Measurements from ENCODE around the gene SPPL3. TPM values are rescaled to one million over a fixed set of nuclear protein-coding genes. Genes with fewer than 3 reads are reported as not detected.
A peak's percentile ranks its signal among the peaks of the same experiment; 100 is the strongest.

The SPPL3 gene
- total RNA-seq, 2 experiments from 2014 or later: 19.8 to 22.2 TPM

- H3K27me3 Mint-ChIP-seq (ENCODE audit: low read depth): no peaks in the 10 kb centered on the region
- no peak overlapping the region for H3K27ac Mint-ChIP-seq
- CTCF ChIA-PET: interaction anchor here (0.6 kb wide), 1 partner anchor 24 kb away, joined by 5 read pairs; no protein-coding TSS in a partner anchor
- DNase-seq: no peak
- intact Hi-C loops (cut with micrococcal nuclease): loop anchor here (10.0 kb wide), 1 partner anchor 345 kb away; the partner anchor contains the start of gene P2RX7
- H3K4me3 Mint-ChIP-seq: no peak overlapping the region
- peaks cover 11% of the 10 kb centered on the region for H3K4me1 Mint-ChIP-seq (ENCODE audit: low read depth)
- peaks cover 7% of the 10 kb centered on the region for H3K9me3 Mint-ChIP-seq
- H3K36me3 Mint-ChIP-seq (ENCODE audit: low read depth): peaks cover 11% of the 10 kb centered on the region
These were observed 114.0 kb downstream of the SPPL3 start for GRCh38 chr12:120790114-120790513.

- H3K9me3 Mint-ChIP-seq: no peaks in the 10 kb centered on the region
- H3K4me3 Mint-ChIP-seq: no peak overlapping the region
- H3K27ac Mint-ChIP-seq: no peak overlapping the region
- CTCF ChIA-PET: no interaction called here
- intact Hi-C loops (cut with micrococcal nuclease): no loop called here
- no peak for DNase-seq
- peaks cover 24% of the 10 kb centered on the region for H3K4me1 Mint-ChIP-seq (ENCODE audit: low read depth)
- H3K27me3 Mint-ChIP-seq (ENCODE audit: low read depth): no peaks in the 10 kb centered on the region
- H3K36me3 Mint-ChIP-seq (ENCODE audit: low read depth): peaks cover 4% of the 10 kb centered on the region
These were observed 116.3 kb downstream of the SPPL3 start for GRCh38 chr12:120787889-120788288.

- CTCF ChIA-PET: interaction anchor here (1.2 to 1.9 kb wide), 2 partner anchors 14 to 187 kb away, joined by 4 to 7 read pairs; no protein-coding TSS in a partner anchor
- Mint-ChIP-seq H3K27me3 (ENCODE audit: low read depth) (no peaks in the 10 kb centered on the region), H3K4me1 (ENCODE audit: low read depth) (peaks cover 25% of the 10 kb centered on the region), H3K36me3 (ENCODE audit: low read depth) (peaks cover 6% of the 10 kb centered on the region), H3K27ac (no peak overlapping the region), H3K4me3 (no peak overlapping the region), H3K9me3 (no peaks in the 10 kb centered on the region)
- DNase-seq: no peak
- intact Hi-C loops (cut with micrococcal nuclease): loop anchor here (5.0 kb wide), 1 partner anchor 37 kb away; no protein-coding TSS in a partner anchor
These were observed 119.4 kb downstream of the SPPL3 start for GRCh38 chr12:120784804-120785203.

GRCh38 chr12:120783197-120783596 lies 121.0 kb downstream of the SPPL3 start:
- DNase-seq: peak; percentile 49
- Mint-ChIP-seq H3K36me3 (ENCODE audit: low read depth) (peaks cover 7% of the 10 kb centered on the region), H3K4me3 (no peak overlapping the region), H3K27me3 (ENCODE audit: low read depth) (no peaks in the 10 kb centered on the region), H3K27ac (peak overlapping the region; percentile 53), H3K9me3 (no peaks in the 10 kb centered on the region), H3K4me1 (ENCODE audit: low read depth) (peaks cover 25% of the 10 kb centered on the region)
- intact Hi-C loops (cut with micrococcal nuclease): loop anchor here (1.0 to 5.0 kb wide), 5 partner anchors 14 to 179 kb away; no protein-coding TSS in a partner anchor
- CTCF ChIA-PET: interaction anchor here (0.6 to 1.2 kb wide), 2 partner anchors 11 to 142 kb away, joined by 3 to 9 read pairs; no protein-coding TSS in a partner anchor

- peaks cover 7% of the 10 kb centered on the region for H3K36me3 Mint-ChIP-seq (ENCODE audit: low read depth)
- peak overlapping the region; percentile 1 for H3K27ac Mint-ChIP-seq
- intact Hi-C loops (cut with micrococcal nuclease): no loop called here
- H3K4me3 Mint-ChIP-seq: no peak overlapping the region
- H3K9me3 Mint-ChIP-seq: no peaks in the 10 kb centered on the region
- H3K27me3 Mint-ChIP-seq (ENCODE audit: low read depth): no peaks in the 10 kb centered on the region
- no peak for DNase-seq
- peaks cover 25% of the 10 kb centered on the region for H3K4me1 Mint-ChIP-seq (ENCODE audit: low read depth)
- CTCF ChIA-PET: interaction anchor here (0.9 kb wide), 2 partner anchors 9 to 10 kb away, joined by 3 to 4 read pairs; no protein-coding TSS in a partner anchor
These were observed 128.2 kb downstream of the SPPL3 start for GRCh38 chr12:120775862-120776552.

GRCh38 chr12:120774169-120774916 lies 129.8 kb downstream of the SPPL3 start:
- CTCF ChIA-PET: interaction anchor here (1.3 kb wide), 1 partner anchor 11 kb away, joined by 3 read pairs; no protein-coding TSS in a partner anchor
- Mint-ChIP-seq H3K27me3 (ENCODE audit: low read depth) (no peaks in the 10 kb centered on the region), H3K36me3 (ENCODE audit: low read depth) (peaks cover 5% of the 10 kb centered on the region), H3K4me3 (no peak overlapping the region), H3K27ac (peak overlapping the region; percentile 54), H3K9me3 (no peaks in the 10 kb centered on the region), H3K4me1 (ENCODE audit: low read depth) (peaks cover 25% of the 10 kb centered on the region)
- intact Hi-C loops (cut with micrococcal nuclease): loop anchor here (5.0 kb wide), 1 partner anchor 198 kb away; no protein-coding TSS in a partner anchor
- DNase-seq: peak; percentile 41

GRCh38 chr12:120771097-120771496 lies 133.1 kb downstream of the SPPL3 start:
- Mint-ChIP-seq H3K36me3 (ENCODE audit: low read depth) (peaks cover 8% of the 10 kb centered on the region), H3K4me1 (ENCODE audit: low read depth) (peaks cover 19% of the 10 kb centered on the region), H3K27ac (no peak overlapping the region), H3K9me3 (no peaks in the 10 kb centered on the region), H3K4me3 (no peak overlapping the region), H3K27me3 (ENCODE audit: low read depth) (no peaks in the 10 kb centered on the region)
- CTCF ChIA-PET: no interaction called here
- intact Hi-C loops (cut with micrococcal nuclease): loop anchor here (5.0 kb wide), 1 partner anchor 201 kb away; no protein-coding TSS in a partner anchor
- no peak for DNase-seq

GRCh38 chr12:120767071-120768024 lies 136.8 kb downstream of the SPPL3 start:
- CTCF ChIA-PET: interaction anchor here (1.4 kb wide), 1 partner anchor 9 kb away, joined by 4 read pairs; no protein-coding TSS in a partner anchor
- no peak overlapping the region for H3K4me3 Mint-ChIP-seq
- H3K27me3 Mint-ChIP-seq (ENCODE audit: low read depth): no peaks in the 10 kb centered on the region
- no peak overlapping the region for H3K27ac Mint-ChIP-seq
- peaks cover under 1% of the 10 kb centered on the region for H3K4me1 Mint-ChIP-seq (ENCODE audit: low read depth)
- intact Hi-C loops (cut with micrococcal nuclease): no loop called here
- H3K9me3 Mint-ChIP-seq: no peaks in the 10 kb centered on the region
- DNase-seq: no peak
- H3K36me3 Mint-ChIP-seq (ENCODE audit: low read depth): peaks cover 5% of the 10 kb centered on the region

- Mint-ChIP-seq H3K27me3 (ENCODE audit: low read depth) (no peaks in the 10 kb centered on the region), H3K9me3 (no peaks in the 10 kb centered on the region), H3K36me3 (ENCODE audit: low read depth) (peaks cover 5% of the 10 kb centered on the region), H3K4me1 (ENCODE audit: low read depth) (peaks cover 4% of the 10 kb centered on the region), H3K4me3 (no peak overlapping the region), H3K27ac (peak overlapping the region; percentile 10)
- intact Hi-C loops (cut with micrococcal nuclease): no loop called here
- DNase-seq: no peak
- CTCF ChIA-PET: interaction anchor here (1.4 to 1.9 kb wide), 2 partner anchors 10 to 117 kb away, joined by 4 to 5 read pairs; no protein-coding TSS in a partner anchor
These were observed 137.6 kb downstream of the SPPL3 start for GRCh38 chr12:120766566-120766965.

GRCh38 chr12:120764816-120765215 lies 139.3 kb downstream of the SPPL3 start:
- intact Hi-C loops (cut with micrococcal nuclease): no loop called here
- Mint-ChIP-seq H3K36me3 (ENCODE audit: low read depth) (peaks cover 5% of the 10 kb centered on the region), H3K4me1 (ENCODE audit: low read depth) (peaks cover 6% of the 10 kb centered on the region)

GRCh38 chr12:120763250-120763649 lies 140.9 kb downstream of the SPPL3 start:
- H3K9me3 Mint-ChIP-seq: no peaks in the 10 kb centered on the region
- intact Hi-C loops (cut with micrococcal nuclease): no loop called here
- DNase-seq: no peak
- peaks cover 5% of the 10 kb centered on the region for H3K36me3 Mint-ChIP-seq (ENCODE audit: low read depth)
- no peak overlapping the region for H3K4me3 Mint-ChIP-seq
- H3K27ac Mint-ChIP-seq: peak overlapping the region; percentile 46
- peaks cover 11% of the 10 kb centered on the region for H3K4me1 Mint-ChIP-seq (ENCODE audit: low read depth)
- CTCF ChIA-PET: interaction anchor here (0.9 to 1.4 kb wide), 3 partner anchors 12 to 209 kb away, joined by 3 to 7 read pairs (median 3); no protein-coding TSS in a partner anchor
- H3K27me3 Mint-ChIP-seq (ENCODE audit: low read depth): no peaks in the 10 kb centered on the region

More at GRCh38 chr12:120764816-120765215, 139.3 kb downstream of the SPPL3 start:
- H3K9me3 Mint-ChIP-seq: no peaks in the 10 kb centered on the region
- H3K4me3 Mint-ChIP-seq: no peak overlapping the region
- CTCF ChIA-PET: interaction anchor here (1.9 kb wide), 1 partner anchor 115 kb away, joined by 5 read pairs; no protein-coding TSS in a partner anchor
- no peak for DNase-seq
- no peak overlapping the region for H3K27ac Mint-ChIP-seq
- no peaks in the 10 kb centered on the region for H3K27me3 Mint-ChIP-seq (ENCODE audit: low read depth)
